Fibroblast of pulmonary artery (primary cell): ENCODE measurements around the gene EPHB1.

ENCODE experiments used
- DNase-seq: peaks from one replicate; pipeline ENCODE4 v3.0.0-alpha.2; 2010; ENCODE audit warnings: low read depth
- H3K4me3 ChIP-seq: replicated peaks from 2 replicates; pipeline ENCODE4 v1.5.1; 2011; ENCODE audit warnings: low read depth, mild to moderate bottlenecking, control low read depth, low read length, moderate library complexity
- TF ChIP-seq, protein P1 (sequence below): IDR thresholded peaks from 2 replicates; pipeline ENCODE4 v1.5.1; 2011; ENCODE audit warnings: mild to moderate bottlenecking, control low read depth, low read length, inconsistent platforms; ENCODE audit errors: missing control alignments

Gene EPHB1

DNA sequence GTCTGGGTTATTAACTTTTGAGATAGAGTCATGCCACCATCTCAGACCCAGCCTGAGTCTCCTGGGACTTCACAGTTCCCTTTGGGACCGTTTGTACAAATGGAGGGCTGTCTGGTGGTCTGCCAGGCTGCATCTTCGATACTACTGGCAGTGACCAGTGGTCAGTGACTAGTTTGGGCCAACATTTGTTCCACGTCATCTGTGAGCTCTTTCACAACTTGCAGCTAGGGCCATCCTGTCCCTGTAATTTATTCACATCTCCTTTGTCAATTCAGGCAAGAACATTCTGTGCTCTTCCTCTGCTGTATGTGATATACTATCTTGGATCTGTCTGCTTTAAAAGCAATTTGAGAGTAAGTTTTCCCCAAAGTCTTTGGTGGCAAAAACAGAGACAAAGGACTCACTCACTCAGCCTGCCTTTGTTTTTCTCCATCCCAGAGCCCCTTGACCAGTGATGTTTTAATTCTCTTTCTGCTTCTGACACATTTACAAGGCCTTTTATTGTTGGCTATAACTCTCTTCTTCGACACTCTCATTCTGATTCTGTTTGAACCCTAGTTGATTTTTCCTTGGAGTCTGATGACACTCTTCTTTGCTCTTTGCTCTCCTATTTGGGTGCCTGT is 353.4 kb downstream of the EPHB1 start:
- DNase-seq, result no peak
- TF ChIP-seq, protein P1, sequence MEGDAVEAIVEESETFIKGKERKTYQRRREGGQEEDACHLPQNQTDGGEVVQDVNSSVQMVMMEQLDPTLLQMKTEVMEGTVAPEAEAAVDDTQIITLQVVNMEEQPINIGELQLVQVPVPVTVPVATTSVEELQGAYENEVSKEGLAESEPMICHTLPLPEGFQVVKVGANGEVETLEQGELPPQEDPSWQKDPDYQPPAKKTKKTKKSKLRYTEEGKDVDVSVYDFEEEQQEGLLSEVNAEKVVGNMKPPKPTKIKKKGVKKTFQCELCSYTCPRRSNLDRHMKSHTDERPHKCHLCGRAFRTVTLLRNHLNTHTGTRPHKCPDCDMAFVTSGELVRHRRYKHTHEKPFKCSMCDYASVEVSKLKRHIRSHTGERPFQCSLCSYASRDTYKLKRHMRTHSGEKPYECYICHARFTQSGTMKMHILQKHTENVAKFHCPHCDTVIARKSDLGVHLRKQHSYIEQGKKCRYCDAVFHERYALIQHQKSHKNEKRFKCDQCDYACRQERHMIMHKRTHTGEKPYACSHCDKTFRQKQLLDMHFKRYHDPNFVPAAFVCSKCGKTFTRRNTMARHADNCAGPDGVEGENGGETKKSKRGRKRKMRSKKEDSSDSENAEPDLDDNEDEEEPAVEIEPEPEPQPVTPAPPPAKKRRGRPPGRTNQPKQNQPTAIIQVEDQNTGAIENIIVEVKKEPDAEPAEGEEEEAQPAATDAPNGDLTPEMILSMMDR, result no peak
- H3K4me3 ChIP-seq, result no peak overlapping the region

DNA sequence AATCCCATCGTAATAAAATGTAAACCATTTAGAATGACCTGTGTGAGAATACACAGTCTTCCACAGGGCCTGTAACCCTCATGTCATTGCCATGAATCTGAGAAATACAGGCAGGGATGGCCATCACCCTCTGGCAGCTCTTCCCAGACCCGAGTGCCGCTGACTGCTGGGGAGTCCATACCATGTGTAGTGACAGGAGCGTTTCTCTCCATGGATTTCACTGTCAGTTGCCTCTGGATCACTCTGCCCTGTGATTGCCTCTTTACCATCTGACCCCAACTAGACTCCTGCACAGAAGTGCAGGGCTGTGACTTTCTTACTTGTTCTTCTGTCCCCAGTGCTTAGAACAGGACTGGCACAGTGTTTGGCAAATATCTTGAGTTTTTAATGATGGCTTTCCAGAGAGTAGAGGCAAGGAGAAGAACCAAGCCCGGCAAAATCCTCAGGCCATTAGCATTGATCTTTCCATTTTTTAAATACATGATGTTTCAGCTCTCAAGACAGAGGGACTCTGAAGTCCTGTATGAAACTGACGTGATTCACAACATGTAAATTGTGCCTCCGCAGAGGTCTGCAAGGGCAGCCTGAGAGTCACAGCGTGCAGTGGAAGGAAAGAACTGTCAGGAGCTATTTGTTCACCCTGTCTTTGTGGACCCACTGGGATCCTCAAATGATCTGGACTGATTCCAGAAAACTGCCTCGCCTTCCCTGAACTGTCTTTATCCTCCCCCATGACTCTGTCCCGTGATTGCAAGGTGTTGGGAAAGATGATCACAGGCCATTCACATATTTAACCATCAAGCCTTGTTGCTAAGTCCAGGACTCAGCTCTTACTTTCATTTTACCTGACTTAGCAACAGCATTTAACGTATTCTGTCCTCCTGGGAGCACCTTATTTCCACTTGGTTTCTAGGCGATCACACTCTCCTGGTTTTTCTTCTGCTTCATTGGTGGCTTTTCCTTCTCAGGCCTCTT is 354.9 kb downstream of the EPHB1 start:
- no peak for DNase-seq
- TF ChIP-seq, protein P1, result no peak
- no peak overlapping the region for H3K4me3 ChIP-seq

DNA sequence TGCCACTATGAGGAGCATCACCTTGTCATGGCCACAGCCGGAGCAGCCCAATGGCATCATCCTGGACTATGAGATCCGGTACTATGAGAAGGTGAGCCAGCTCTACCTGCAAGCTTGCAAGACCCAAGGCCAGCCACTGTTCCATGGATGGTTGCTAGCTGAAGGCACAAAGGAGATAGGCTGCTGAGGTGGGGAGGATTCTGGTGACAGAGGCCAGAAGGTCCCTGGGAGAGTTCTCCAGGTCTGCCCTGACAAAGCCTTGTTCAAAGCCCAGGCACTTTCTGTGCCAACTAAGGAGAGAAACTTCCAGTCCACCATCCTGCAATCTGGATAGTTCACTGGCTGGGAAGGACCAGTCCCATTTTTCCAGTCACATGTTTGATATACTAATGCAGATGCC is 359.1 kb downstream of the EPHB1 start:
- no peak overlapping the region for H3K4me3 ChIP-seq
- TF ChIP-seq, protein P1, result no peak
- DNase-seq, result no peak

DNA sequence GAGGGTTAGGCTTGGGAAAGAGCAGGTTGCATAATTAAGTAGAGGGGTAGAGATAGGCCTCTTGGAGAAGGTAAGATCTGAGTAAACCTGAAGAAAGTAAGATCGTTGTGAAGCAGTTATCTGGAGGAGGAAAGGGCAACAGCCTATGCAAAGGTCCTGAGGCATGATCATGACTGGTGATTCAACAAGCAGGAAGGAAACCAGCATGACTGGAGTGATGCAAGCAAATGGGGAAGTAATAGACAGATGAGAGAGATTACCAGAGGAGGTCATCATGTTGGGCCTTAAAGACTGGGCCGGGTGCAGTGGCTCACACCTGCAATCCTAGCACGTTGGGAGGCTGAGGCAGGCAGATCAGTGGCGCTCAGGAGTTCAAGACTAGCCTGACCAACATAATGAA is 360.2 kb downstream of the EPHB1 start:
- H3K4me3 ChIP-seq, result no peak overlapping the region
- TF ChIP-seq, protein P1, result no peak
- no peak for DNase-seq

DNA sequence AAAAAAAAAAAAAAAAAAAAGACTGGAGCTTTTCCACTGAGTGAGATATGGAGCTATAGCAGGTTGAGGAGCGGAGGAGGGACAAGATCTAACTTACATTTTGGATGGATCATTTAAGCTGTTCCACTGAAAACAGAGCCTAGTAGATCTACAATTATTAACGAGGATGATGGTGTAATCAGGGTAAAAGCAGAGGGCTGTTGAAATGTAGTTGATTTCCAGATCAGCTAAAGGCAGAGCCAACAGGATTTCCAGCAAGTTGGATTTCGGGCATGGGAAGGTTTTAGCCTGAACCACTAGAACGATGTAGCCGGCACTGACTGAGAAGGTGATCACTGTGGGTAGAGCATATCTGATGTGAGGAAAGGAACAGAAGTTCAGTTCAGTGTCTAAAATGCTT is 360.7 kb downstream of the EPHB1 start:
- no peak for DNase-seq
- H3K4me3 ChIP-seq, result no peak overlapping the region
- TF ChIP-seq, protein P1, result no peak

DNA sequence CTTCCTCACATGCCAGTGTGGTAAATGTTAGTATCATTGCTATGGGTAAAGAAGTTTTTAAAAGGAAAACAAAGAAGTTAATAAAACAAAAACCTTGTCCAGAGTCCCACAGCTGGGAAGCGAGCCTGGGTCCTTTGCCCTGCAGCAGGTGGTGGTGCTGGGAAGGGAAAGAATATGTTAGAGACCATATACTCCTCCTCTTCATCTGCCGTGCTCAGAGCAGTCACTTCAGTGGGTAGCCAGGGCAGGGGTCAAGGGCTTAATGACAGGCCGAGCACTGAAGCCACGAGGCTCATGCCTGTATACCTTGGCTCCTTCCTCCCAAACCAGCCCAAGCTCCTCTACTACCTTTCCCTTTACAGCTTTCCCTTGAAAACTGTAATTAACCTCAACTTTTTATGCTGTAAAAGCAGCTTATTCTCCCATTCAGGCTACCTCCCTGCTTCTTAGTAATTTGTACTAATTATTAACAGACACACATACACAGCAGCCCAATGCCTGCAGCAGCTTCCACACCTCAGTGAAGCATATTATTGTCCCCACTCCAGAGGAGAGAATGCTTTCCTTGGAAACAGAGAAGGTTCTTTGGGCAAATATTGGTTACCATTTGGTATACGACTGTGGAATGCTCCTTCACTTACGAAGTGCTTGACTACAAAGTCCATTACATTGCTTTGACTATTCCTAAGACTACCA is 362.1 kb downstream of the EPHB1 start:
- no peak overlapping the region for H3K4me3 ChIP-seq
- DNase-seq, result no peak
- TF ChIP-seq, protein P1, result no peak
